NCI-H128 (cell line): ENCODE results near the gene TLR10.
"Not testable (repeated sequence)": the region's sequence is repeated elsewhere in the genome, so short reads cannot be mapped to it uniquely, and the experiment has no call there.

Source experiments
- DNase-seq: peaks from one replicate; lab custom pipeline; 2025; ENCODE audit not compliant: unreplicated experiment; lab: John Stamatoyannopoulos, UW

The TLR10 gene

GRCh38 chr4:38782452-38783108 lies at the start of gene TLR10:
TSS of gene TLR10 (minus strand) at chr4:38782990. CDS start at chr4:38775590, 7,400 bp downstream.
- no peak for DNase-seq

- no peak for DNase-seq
Observed at GRCh38 chr4:38832206-38832605, 49.4 kb upstream of the TLR10 start.

- no peak for DNase-seq
Observed at GRCh38 chr4:38831653-38832052, 48.9 kb upstream of the TLR10 start.

- no peak for DNase-seq
Observed at GRCh38 chr4:38829237-38829636, 46.4 kb upstream of the TLR10 start.

- DNase-seq = no peak
Observed at GRCh38 chr4:38823766-38824165, 41.0 kb upstream of the TLR10 start.

- DNase-seq = no peak
Observed at GRCh38 chr4:38822748-38823303, 40.0 kb upstream of the TLR10 start.

- DNase-seq = no peak
Observed at GRCh38 chr4:38821739-38822138, 38.9 kb upstream of the TLR10 start.

GRCh38 chr4:38820329-38821061 lies 37.7 kb upstream of the TLR10 start:
- no peak for DNase-seq

- no peak for DNase-seq
Observed at GRCh38 chr4:38819569-38819968, 36.8 kb upstream of the TLR10 start.

GRCh38 chr4:38818441-38818976 lies 35.7 kb upstream of the TLR10 start:
- no peak for DNase-seq

GRCh38 chr4:38815885-38816782 lies 33.3 kb upstream of the TLR10 start:
- DNase-seq = no peak

- DNase-seq = no peak
Observed at GRCh38 chr4:38814386-38814785, 31.6 kb upstream of the TLR10 start.

- no peak for DNase-seq
Observed at GRCh38 chr4:38811297-38811696, 28.5 kb upstream of the TLR10 start.

GRCh38 chr4:38807462-38807861 lies 24.7 kb upstream of the TLR10 start:
- not testable (repeated sequence) for DNase-seq

GRCh38 chr4:38806251-38806650 lies 23.5 kb upstream of the TLR10 start:
- not testable (repeated sequence) for DNase-seq

- DNase-seq = no peak
Observed at GRCh38 chr4:38805530-38806145, 22.8 kb upstream of the TLR10 start.

- no peak for DNase-seq
Observed at GRCh38 chr4:38804654-38805295, 22.0 kb upstream of the TLR10 start, which contains the start of gene TLR1. TSS of gene TLR1 (minus strand) at chr4:38804791. CDS start at chr4:38798831, 5,960 bp downstream.

GRCh38 chr4:38803833-38804653 lies 21.3 kb upstream of the TLR10 start:
- DNase-seq = no peak
